ENCODE measurements around the gene ISM1.

DNA sequence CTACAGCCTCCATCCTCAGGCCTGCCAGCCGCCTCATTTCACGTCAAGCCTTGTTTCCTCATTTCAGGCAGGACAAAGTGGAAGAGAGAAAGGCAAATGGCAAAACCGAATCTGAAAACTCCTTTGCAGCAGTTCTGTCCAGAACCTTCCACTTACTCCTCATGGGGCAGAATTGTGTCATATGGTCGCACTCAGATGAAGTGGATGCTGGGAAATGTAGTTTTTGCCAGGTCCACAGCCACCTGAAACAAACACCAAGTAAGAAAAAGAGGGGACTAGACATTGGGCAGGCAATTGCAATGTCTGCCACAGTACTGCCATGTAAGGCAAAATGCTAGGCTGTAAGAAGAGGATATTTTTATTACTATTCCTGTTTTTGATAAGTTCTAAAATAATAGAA lies 44.9 kb downstream of the ISM1 start:
- TF ChIP-seq, protein P1, sequence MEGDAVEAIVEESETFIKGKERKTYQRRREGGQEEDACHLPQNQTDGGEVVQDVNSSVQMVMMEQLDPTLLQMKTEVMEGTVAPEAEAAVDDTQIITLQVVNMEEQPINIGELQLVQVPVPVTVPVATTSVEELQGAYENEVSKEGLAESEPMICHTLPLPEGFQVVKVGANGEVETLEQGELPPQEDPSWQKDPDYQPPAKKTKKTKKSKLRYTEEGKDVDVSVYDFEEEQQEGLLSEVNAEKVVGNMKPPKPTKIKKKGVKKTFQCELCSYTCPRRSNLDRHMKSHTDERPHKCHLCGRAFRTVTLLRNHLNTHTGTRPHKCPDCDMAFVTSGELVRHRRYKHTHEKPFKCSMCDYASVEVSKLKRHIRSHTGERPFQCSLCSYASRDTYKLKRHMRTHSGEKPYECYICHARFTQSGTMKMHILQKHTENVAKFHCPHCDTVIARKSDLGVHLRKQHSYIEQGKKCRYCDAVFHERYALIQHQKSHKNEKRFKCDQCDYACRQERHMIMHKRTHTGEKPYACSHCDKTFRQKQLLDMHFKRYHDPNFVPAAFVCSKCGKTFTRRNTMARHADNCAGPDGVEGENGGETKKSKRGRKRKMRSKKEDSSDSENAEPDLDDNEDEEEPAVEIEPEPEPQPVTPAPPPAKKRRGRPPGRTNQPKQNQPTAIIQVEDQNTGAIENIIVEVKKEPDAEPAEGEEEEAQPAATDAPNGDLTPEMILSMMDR (IDR thresholded peaks at IDR 0.05; ENCODE audit: low read length), result no peak
- no peak for TF ChIP-seq EZH2 (IDR thresholded peaks at IDR 0.05; ENCODE audit: borderline replicate concordance, low read length)
